NCI-H226 (cell line): ENCODE data around the gene TRPM3.
"Not testable (repeated sequence)": the region's sequence is repeated elsewhere in the genome, so short reads cannot be mapped to it uniquely, and the experiment has no call there.

Experiments used
- DNase-seq: peaks from one replicate; pipeline ENCODE4 v3.0.0-alpha.2; 2015

The TRPM3 gene

DNA sequence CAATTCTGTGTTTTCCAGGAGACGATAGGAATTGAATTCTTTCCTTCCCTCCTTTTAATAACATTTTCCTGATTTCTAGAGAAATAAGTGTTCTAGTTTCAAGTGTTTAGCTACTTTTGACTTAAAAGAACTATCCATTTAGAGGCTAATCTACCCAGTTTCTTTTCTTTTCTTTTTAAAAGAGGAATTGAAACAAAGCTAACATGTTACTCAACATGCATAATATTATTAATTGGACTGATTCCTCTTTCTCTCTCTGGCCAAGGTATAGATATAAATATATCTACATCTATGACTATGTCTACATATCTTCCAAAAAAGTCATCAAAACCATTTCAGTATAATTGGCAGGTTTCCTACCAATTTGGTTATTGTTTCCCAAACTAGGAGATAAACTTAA, 309.8 kb downstream of the TRPM3 start:
- no peak for DNase-seq

DNA sequence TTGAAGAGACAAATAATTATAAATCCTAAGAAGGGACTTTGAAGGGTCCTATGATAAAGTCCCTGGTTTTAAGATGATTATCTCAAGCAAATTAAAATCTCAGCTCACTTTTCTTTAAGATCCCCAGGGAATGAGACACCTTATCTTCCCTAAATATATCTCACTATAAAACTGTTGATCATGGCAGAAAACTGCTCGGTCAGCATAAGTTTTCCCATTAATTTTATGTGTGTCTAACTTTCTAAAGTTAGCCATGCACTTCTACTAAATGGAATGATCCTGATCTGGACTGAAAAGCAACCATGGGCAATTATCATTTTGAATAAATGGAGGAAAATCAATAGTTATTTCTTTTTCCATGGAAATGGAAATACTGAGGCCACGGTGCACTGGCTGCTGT, 314.5 kb downstream of the TRPM3 start:
- no peak for DNase-seq

DNA sequence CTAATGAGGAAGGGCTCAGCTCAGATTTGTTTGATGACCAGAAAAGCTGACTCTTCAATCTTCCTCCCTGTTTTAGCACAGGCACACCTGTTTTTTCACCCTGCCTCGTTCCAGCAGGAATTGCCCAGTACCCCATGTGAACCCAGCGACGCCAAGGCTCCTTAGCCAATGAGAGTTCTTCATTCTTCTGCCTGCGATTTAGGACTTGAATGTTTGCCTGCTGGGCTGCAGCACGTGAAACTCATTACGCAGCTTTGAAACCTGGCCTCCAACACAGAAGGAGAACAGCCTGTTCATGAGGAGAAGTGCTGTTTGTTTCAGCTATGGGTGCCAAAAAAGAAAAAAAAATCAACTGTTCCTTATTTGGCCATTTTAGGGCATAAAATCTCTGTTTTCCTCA, 315.5 kb downstream of the TRPM3 start:
- DNase-seq: no peak

DNA sequence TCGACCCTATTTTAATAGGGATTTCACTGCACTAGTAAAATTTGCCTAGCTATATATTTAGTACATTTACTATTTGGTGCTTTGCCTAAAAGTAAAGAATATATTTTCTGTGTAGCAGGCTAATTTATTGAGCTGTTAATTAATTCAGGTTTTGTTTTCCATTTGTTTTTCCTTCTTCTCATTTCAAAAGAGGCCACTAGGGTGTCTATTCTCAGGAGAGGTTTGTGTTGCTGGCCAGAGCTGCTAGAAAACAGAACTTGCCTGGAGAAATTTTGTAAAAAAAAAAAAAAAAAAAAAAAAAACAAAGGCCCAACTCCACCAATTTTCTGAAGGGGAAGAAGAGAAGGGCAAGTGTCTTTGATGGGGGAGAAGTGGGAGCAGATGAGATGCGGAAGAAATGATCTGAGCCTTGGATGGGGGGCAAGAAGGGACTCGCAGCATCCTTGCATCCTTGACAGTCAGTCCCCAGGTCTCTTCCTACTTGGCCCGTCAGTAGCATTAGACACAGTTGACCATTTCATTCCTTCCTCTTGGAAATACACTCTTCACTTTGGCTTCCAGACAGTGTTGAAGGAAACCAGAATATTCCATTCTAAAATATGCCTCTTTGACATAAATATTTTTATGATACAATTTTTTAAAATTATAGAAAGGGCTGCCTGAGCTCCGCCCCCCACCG, 318.5 kb downstream of the TRPM3 start:
- DNase-seq: no peak

DNA sequence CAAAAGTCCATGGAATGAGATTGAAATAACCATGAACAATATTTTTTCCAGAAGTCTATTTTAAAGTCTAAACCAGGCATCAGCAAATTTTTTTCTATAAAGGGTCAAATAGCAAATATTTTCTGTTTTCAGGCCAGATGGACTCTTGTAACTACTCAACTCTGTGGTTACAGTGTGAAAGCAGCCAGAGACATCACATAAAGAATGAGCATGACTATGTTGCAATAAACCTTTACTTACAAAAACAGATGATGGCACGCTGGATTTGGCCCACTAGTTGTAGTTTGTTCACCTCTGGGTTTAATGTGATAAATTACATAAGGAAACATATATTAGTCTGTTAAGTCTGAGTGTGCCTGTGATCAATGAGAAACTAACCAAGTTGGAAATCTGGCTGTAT, 319.2 kb downstream of the TRPM3 start:
- no peak for DNase-seq

DNA sequence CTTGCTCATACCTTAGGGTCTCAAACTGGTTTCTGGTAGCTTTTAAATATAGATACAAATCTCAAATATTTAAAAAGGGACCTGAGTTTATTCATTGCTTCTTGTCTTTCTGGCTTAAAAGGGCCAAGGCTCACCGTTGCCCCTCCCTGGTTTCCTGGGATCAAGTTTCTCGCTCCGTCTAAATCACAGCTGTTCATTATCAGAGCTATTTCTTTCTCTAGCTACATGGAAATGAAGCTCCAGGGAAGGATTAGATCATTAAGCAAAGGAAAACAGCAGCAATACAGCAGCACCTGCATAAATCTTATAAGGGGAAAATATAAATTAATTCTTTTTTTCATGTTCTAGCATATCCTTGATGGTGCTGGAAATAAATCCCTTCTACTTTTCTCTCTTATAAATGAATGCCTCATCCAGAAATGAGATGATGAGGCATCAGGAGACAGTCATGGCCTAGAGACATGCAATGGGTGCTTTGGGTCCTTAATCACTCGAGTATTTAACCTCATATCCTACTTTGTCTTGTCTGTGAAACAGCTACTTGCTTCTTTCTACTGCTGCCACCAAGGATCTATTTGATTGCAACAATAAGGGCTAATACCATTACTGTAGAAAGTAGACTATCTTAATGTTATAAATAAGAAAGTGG, 320.1 kb downstream of the TRPM3 start:
- DNase-seq: no peak

DNA sequence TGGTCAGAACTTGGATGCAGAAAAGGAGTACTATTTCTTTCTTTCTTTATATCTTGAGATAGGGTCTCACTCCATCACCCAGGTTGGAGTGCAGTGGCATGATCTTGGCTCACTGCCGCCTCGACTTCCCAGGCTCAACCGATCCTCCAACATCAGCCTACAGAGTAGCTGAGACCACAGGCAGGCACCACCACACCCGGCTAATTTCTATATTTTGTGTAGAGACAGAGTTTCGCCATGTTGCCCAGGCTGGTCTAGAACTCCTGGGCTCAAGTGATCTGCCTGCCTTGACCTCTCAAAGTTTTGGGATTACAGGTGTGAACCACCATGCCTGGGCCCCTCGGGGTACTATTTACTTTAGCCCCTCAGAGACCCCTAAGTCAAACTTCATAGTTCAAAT, 323.4 kb downstream of the TRPM3 start:
- no peak for DNase-seq

DNA sequence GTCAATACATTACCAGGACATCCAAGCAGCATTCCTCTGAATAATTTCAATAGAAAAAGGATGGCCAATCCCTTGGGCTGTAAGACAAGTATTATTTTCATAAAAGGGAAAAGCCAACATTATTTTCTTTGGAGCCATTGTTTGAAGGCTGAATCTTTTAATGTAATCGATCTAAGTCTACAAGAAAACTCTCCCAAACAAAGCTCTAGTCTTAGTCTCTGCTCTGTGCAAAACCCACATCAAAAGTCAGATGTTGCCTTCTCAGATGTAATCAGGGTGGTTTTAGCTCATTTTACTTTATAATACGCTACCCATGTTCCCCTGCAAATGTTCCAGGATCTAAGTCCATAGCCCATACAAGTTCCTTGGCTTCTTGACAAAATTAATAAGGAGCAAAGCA, 325.6 kb downstream of the TRPM3 start:
- no peak for DNase-seq

DNA sequence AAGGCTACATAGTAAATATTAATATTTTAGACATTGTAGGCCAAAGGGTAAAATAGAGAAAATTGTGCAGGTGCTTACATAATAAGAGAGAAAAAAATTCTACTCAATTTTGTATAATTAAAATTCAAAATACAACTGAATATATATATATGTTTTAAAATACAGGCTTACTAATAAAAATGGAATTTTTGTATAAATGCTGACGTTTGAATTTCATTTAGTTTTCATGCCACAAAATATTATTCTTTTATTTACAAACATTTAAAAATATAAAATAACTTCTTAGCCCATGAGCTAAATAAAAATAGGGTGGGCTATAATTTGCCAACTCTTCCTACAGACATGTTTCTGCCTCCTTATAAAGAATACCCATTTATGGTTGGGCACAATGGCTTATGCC, 328.6 kb downstream of the TRPM3 start:
- no peak for DNase-seq

DNA sequence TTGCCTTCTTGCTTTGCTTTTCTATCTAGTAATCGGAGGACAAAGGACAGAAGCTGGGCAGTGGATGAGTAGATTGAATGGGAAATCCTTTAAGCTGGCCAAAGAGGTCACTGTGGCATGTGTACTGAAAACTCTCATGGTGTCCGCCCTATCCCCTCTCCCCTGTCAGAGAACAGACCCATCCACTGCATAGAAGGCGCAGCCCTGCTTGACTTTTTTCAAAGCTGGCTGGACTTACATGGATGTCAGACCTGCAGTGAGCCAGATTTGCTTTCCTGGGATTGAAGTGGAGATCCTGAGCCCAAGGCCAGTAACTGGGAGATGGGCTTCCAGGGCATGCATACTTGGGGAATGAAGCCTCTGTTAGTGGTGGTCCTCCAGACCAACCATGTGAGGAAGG, 329.5 kb downstream of the TRPM3 start:
- DNase-seq: no peak

DNA sequence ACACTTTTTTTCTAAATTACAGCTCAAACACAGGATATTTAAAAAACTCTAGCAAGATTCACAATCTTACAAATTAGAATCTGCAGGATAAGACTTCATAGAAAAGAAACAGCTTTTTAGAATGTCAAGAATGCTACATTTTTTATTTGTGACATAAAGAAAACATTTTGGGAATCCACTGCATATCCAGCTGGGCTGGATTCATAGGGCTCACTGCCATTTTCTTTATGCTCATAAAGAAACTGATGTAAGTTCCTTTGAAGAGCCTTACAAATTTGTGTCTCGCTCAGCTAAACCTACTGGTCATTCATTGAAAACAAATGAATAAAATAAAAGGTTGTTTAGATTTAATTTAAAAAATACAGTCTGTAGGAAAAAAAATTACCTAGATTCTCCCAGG, 332.3 kb downstream of the TRPM3 start:
- no peak for DNase-seq

DNA sequence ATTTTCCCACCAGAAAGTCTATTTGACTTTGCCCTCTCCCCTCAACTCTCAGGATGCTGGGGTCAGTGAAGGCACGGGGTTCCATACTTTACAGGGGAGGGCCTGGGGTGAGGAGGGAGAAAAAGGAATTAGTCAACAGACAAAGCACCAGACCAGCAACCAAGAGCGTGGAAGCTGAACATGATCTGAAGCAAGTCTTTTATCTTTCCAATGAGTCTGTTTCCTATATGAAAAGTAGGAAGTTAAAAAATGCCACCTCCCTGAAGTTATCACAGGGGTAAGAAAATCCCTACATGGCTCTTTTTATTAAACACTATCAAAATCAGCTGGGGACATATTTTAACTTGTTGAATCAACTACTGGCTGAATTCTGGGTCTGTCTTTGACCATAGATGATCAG, 337.0 kb downstream of the TRPM3 start:
- DNase-seq: no peak

DNA sequence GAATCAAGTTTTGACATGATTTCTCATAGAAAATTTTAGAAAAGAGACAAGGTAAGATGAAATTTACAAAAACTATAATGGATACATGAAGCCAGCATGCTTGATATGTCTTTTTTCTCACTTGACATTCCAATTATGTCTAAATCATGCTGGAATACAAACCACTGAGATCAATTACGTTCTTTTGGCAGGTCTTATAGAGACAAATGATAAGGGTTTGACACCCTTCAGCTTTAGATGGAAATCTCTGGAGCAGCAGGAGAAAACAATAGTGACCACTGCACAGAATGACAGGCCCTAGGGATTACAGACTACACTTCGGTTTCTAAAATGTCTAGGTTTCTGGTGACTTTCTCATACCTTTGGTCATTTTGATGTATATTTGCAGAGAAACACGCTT, 342.9 kb downstream of the TRPM3 start:
- DNase-seq: no peak

DNA sequence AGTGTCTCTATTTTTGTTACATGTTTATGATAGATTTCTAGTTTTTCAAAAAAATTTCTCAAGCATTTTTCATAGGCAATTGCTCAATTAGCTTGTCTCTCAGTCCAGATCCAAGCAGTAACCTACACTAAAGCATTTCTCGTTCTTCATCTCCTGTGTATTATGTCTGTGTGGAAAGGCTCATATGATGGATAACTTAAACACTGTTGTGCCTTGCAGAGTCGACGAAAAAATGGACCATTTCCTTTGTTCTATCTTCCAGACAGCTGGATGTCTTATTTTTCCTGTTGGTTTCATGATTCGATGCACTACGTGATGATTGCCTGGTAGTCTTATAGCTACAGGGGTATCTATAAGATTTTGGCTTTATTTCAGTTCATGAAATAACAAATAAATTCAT, 347.8 kb downstream of the TRPM3 start:
- no peak for DNase-seq

DNA sequence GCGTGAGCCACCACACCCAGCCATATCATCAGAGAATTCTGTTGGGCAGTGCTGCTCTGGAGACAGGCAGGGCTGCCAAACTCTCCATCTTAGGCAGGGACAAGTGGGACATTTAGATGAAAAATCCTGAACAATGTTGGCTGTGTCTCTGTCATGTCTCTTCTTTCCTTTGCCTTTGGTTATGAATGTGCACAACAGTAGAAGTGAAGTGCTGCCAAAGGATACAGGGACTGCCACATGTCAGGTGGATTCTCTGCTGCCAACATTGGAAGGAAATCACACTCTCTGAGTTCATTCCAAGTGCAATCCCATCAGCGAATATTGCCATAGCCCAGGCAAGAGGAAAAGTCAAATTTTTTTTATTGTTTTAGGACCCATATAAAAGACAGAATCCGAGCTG, 348.8 kb downstream of the TRPM3 start:
- no peak for DNase-seq

DNA sequence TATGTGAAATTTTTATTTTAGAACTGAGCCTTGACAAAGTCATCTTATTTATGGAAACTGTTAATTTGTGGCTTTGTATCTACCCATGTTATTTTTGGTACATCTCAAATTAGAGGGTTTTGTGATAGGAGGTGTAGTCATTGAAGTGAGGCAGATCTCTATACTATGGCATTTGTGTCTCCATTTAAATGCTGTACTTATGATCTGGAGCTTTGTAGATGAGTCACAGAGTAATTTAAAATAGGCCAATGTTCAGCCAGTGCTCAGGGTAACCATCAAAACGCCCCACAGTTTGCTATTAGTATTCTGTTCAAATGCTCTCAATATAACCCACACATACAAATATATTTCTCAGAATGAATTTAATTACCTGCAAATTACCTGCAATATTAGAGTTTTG, 355.5 kb downstream of the TRPM3 start:
- DNase-seq: no peak

DNA sequence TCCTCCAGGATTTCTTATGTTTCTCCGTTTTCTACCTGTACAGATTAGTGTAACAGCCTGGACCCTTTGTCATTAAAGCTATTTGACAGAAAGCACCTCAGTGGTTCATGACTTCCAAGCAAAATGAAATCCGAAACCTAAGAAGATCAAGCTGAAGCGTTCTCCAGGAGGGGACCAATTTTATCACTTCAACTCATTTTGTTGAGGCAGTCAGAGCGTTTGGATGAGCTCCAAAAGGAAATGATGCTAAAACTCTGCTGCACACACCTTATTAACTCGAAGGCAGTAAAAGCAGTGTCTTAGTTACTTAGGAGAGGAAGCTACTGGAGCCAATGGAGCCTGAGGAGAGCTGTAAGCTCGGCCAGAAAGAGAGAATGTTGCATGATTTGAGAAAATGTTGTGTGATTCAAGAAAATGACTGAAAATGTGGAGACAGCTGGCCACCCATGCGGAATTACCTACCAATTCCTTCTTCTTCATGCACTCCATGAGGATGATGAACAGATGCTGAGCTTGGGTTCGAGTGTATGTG, 360.2 kb downstream of the TRPM3 start:
- no peak for DNase-seq

DNA sequence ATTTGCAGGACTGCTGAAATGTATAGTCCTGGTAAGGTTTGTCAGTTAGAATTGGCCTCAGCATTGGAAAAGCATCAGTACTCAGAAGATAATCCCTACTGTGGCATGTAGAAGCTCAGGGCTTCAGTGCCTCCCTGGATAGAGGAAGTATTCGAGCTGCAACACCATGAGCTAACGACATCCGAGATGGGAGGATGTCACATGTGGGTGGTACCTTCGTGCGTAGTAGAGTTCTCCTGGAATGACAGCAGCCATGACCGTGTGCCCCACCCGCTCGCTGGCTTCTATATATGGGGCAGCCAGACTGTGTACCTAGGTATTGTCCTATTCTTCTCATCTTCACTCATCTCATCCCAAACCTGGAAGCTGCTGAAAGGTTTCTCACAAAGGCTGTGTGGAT, 361.2 kb downstream of the TRPM3 start:
- no peak for DNase-seq

DNA sequence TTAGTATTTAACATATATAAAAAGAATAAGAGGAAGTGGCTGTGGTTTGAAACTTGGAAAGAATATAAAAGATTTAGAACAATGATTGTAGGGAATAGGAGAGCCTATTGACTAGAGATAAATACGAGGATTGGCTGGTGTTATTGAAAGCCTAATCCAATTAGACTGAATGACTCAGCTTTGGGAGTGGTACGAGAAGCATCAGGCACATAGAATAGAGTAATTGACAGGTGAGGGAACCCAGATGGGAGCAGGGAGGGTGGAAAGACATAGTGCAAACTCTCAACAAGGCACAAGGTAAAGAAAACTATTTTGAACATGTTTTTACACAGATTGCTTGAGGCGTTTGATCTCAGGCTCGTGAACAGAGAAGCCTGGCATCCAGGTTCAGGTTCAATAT, 368.1 kb downstream of the TRPM3 start:
- no peak for DNase-seq

DNA sequence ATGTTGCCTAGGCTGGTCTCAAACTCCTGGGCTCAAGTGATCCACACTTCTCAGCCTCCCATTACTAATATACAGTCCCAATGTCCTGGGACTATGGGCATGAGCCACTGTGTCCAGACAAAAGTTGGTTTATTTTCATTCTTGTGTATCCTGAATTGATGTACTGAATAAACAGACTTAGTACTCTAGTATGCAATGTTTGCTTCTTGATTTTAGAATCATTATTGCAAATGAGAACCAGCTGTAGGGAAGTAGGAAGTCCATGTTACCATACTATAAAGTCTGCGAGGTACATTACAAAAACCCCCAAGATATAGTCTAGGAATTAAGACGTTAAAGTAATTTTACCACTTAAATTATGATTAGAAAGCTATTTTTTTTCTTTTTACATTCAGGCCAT, 372.4 kb downstream of the TRPM3 start:
- DNase-seq: no peak

DNA sequence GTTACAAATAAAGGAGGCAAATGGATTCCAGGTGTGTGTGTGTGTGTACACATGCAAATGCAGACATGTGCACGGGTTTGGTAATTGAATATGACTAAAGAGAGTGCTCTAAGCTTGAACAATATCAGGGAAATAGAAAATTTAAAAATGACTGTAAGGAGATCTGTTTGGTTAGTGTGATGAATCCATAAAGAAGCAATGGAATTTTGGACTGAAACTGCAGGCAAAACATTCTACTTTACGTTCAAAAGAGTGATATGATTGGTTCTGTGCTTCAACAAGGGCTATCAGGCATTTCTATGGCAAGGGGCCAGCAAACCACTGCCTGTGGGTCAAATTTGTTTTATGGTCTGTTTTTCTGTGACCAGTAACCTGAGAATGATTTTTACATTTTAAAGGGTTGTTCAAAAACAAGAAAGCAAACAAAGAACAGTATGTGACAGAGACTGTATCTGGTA, 374.1 kb downstream of the TRPM3 start:
- no peak for DNase-seq

DNA sequence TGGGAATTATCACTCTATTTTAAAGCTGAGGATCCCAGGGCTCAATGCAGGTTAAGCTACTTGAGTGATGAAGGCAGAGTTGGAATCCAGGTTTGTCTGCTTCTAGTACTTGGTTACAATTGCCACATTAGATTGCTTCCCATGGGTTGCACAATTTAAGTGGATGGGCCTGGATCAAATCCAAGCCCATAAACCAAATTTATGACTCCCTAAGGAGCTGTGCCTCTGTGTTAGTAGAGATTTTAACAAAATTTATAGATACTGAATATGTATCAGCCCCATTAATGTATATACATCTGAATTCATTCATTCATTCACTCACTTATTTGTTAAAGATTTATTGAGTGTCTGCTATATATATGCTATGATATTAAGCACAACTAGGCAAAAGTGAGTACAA, 374.7 kb downstream of the TRPM3 start:
- DNase-seq: no peak

DNA sequence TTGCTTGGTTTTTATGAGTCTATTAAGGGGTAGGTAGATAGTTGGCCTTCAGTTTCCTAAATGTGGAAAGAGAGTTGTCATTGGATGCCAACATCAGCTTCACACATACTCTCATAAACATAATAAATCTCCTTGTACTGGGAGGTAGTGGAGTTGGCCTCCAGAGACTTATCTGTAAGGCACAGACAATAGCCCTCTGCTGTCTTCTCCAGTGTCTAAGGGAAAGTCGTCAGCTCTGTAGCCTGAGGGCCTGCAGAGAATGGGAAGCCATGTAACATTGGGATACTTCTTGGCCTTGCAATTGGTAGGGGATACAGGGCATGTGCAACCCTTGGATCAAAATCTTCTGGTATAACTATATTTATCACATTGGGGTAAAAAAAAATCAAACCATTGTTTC, 375.1 kb downstream of the TRPM3 start:
- DNase-seq: no peak

DNA sequence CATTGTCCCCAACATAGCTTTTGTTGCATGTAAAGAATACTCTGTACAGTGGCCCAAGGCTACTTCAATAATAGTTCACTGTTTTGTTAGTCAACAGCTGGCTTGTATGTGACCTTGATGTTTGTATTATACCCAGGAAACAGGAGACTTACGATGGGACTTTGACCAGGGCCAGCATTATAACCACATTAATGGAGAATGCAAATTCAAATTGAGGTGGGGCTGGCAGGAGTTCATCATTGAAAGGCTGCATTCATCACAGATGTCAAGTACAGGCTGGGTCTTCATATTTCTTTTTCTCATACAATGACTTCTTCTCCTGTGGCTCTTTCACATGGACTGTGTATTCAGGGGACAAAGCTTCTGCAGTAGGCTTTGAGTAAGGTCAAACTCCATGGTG, 396.6 kb downstream of the TRPM3 start:
- DNase-seq: not testable (repeated sequence)

DNA sequence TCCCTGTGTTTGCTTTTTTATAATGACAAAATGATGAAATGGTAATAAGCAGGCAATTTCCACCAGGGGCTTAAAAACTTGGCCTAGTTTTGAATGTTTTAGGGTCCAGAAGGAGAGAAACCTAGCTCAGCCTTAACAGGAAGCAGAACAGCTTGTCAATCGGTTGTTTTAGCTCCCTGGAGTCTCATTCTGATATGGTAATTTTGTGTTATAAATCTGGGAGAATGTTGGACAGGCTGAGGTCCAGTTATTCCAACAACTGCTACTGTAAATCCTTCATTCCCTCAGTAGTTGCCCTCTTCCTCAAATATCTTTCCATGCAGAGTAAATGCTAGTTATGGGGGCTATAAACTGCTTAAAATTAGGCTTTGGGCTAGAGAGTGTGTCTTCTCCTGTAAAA, 397.4 kb downstream of the TRPM3 start:
- not testable (repeated sequence) for DNase-seq
